GM12874 (cell line): ENCODE results near the gene GADD45G.

Experiments
- TF ChIP-seq, protein P1 (sequence below): IDR thresholded peaks from 2 replicates; pipeline ENCODE4 v1.5.1; 2011; ENCODE audit warnings: low read depth, mild to moderate bottlenecking, control low read depth, low read length, moderate library complexity; ENCODE audit not compliant: insufficient read depth

Gene GADD45G

GRCh38 chr9:89621031-89621430, 16.2 kb downstream of the GADD45G start:
- TF ChIP-seq, protein P1, sequence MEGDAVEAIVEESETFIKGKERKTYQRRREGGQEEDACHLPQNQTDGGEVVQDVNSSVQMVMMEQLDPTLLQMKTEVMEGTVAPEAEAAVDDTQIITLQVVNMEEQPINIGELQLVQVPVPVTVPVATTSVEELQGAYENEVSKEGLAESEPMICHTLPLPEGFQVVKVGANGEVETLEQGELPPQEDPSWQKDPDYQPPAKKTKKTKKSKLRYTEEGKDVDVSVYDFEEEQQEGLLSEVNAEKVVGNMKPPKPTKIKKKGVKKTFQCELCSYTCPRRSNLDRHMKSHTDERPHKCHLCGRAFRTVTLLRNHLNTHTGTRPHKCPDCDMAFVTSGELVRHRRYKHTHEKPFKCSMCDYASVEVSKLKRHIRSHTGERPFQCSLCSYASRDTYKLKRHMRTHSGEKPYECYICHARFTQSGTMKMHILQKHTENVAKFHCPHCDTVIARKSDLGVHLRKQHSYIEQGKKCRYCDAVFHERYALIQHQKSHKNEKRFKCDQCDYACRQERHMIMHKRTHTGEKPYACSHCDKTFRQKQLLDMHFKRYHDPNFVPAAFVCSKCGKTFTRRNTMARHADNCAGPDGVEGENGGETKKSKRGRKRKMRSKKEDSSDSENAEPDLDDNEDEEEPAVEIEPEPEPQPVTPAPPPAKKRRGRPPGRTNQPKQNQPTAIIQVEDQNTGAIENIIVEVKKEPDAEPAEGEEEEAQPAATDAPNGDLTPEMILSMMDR, result no peak

- TF ChIP-seq, protein P1, result no peak
These were observed 16.9 kb downstream of the GADD45G start for GRCh38 chr9:89621676-89622075.

- TF ChIP-seq, protein P1, result no peak
These were observed 18.4 kb downstream of the GADD45G start for GRCh38 chr9:89622933-89623861.

DNA sequence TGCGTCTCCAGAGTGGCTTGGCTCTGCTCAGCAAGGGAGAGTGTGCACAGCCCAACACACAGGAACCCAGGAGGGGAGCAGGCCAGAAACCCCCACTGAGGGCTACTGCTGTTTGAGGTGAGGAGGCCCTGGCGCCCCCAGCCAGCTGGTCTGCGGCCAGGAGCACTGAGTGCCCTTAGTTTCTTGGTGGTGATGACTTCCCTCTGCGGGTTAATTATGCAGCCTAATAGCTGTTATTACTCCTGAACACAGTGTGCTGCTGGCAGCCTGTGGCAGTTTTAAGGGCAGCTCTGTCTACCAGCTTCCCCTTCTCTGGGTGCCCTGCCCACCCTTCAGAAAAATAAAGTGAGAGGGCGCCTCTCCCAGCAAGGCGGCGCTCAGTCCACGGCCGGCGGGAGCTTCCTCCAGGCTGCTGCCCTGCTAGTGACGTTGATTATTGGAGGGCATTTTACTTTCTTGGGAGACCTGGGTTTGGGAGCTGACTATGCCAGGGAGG, 19.2 kb downstream of the GADD45G start:
- TF ChIP-seq, protein P1, result no peak

GRCh38 chr9:89625721-89626687, 21.2 kb downstream of the GADD45G start:
- TF ChIP-seq, protein P1, result no peak

DNA sequence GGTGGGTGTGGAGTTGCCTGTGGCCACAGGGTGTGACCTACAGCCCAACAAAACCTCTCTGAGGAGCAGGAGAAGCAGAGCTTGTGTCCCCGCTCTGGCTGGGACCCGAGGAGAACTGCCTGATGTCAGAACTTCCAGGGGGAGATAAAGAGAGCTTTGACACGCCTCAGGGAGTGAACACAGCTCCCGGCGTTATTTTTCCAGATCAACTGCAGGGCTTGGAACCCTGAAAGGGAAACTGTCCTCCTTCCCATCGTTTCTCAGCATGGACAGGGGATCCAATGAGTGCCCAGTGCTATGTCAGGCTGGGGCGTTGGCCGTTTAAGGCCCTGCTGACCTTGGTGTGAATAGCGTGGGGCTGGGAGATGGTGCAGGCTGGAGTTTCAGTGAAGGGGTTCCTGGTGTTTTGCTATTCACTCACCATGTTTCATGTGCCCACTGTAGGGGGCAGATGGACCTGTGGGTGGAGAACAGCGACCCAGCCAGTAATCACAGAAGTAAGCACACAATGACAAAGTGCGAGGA, 22.0 kb downstream of the GADD45G start:
- TF ChIP-seq, protein P1, result no peak

GRCh38 chr9:89628601-89629000, 23.8 kb downstream of the GADD45G start:
- TF ChIP-seq, protein P1, result no peak
